Measurements from ENCODE around the gene GRIP2.

Gene GRIP2

GRCh38 chr3:14458434-14459275 is 81.5 kb downstream of the GRIP2 start:
- Histone ChIP-seq H3K27me3 (replicated peaks; ENCODE audit: insufficient read depth, low read length) (no peaks in the 10 kb centered on the region), H3F3A (ENCODE audit: insufficient read depth, low read length) (no peaks in the 10 kb centered on the region), H3K9me3 (replicated peaks; ENCODE audit: insufficient read depth, low read length) (no peaks in the 10 kb centered on the region), H3K36me3 (replicated peaks; ENCODE audit: insufficient read depth, low read length) (no peaks in the 10 kb centered on the region), H3K4me3 (ENCODE audit: low read length) (no peak overlapping the region), H3K4me2 (ENCODE audit: low read depth, low read length) (no peak overlapping the region), H3K9ac (ENCODE audit: low read length) (no peak overlapping the region), H3K9me2 (replicated peaks; ENCODE audit: insufficient read depth, low read length) (no peaks in the 10 kb centered on the region), H4K20me1 (ENCODE audit: insufficient read depth, low read length) (no peaks in the 10 kb centered on the region), H3K79me2 (ENCODE audit: low read length) (no peaks in the 10 kb centered on the region), H2AFZ (ENCODE audit: low read length) (no peak overlapping the region), H3K4me1 (ENCODE audit: low read length) (no peaks in the 10 kb centered on the region), H3K27ac (ENCODE audit: low read length) (no peak overlapping the region)
- no peak for DNase-seq
- TF ChIP-seq EZH2phosphoT487 (IDR thresholded peaks at IDR 0.05; ENCODE audit: low read length): no peak
- no peak for TF ChIP-seq CTCF (IDR thresholded peaks at IDR 0.05; ENCODE audit: low read length)
- no peak for TF ChIP-seq EZH2 (optimal IDR thresholded peaks at IDR 0.05; ENCODE audit: low read depth, low read length)

- Histone ChIP-seq H3K27ac (ENCODE audit: low read length) (no peak overlapping the region), H3K9me2 (replicated peaks; ENCODE audit: insufficient read depth, low read length) (no peaks in the 10 kb centered on the region), H3K79me2 (ENCODE audit: low read length) (no peaks in the 10 kb centered on the region), H3F3A (ENCODE audit: insufficient read depth, low read length) (no peaks in the 10 kb centered on the region), H2AFZ (ENCODE audit: low read length) (no peak overlapping the region), H3K4me1 (ENCODE audit: low read length) (no peaks in the 10 kb centered on the region), H3K9me3 (replicated peaks; ENCODE audit: insufficient read depth, low read length) (no peaks in the 10 kb centered on the region), H3K27me3 (replicated peaks; ENCODE audit: insufficient read depth, low read length) (no peaks in the 10 kb centered on the region), H3K4me2 (ENCODE audit: low read depth, low read length) (no peak overlapping the region), H3K9ac (ENCODE audit: low read length) (no peak overlapping the region), H4K20me1 (ENCODE audit: insufficient read depth, low read length) (no peaks in the 10 kb centered on the region), H3K4me3 (ENCODE audit: low read length) (no peak overlapping the region), H3K36me3 (replicated peaks; ENCODE audit: insufficient read depth, low read length) (no peaks in the 10 kb centered on the region)
- DNase-seq: no peak
- TF ChIP-seq CTCF (IDR thresholded peaks at IDR 0.05; ENCODE audit: low read length) (no peak), EZH2phosphoT487 (IDR thresholded peaks at IDR 0.05; ENCODE audit: low read length) (no peak), EZH2 (optimal IDR thresholded peaks at IDR 0.05; ENCODE audit: low read depth, low read length) (no peak)
Observed at GRCh38 chr3:14457999-14458398, 82.1 kb downstream of the GRIP2 start.

GRCh38 chr3:14457481-14457880 is 82.7 kb downstream of the GRIP2 start:
- Histone ChIP-seq H4K20me1 (ENCODE audit: insufficient read depth, low read length) (no peaks in the 10 kb centered on the region), H3K79me2 (ENCODE audit: low read length) (no peaks in the 10 kb centered on the region), H3K4me3 (ENCODE audit: low read length) (no peak overlapping the region), H3K4me1 (ENCODE audit: low read length) (no peaks in the 10 kb centered on the region), H3K27ac (ENCODE audit: low read length) (no peak overlapping the region), H3F3A (ENCODE audit: insufficient read depth, low read length) (no peaks in the 10 kb centered on the region), H3K4me2 (ENCODE audit: low read depth, low read length) (no peak overlapping the region), H3K9me2 (replicated peaks; ENCODE audit: insufficient read depth, low read length) (no peaks in the 10 kb centered on the region), H3K36me3 (replicated peaks; ENCODE audit: insufficient read depth, low read length) (no peaks in the 10 kb centered on the region), H3K9ac (ENCODE audit: low read length) (no peak overlapping the region), H2AFZ (ENCODE audit: low read length) (no peak overlapping the region), H3K27me3 (replicated peaks; ENCODE audit: insufficient read depth, low read length) (no peaks in the 10 kb centered on the region), H3K9me3 (replicated peaks; ENCODE audit: insufficient read depth, low read length) (no peaks in the 10 kb centered on the region)
- TF ChIP-seq EZH2 (optimal IDR thresholded peaks at IDR 0.05; ENCODE audit: low read depth, low read length) (no peak), CTCF (IDR thresholded peaks at IDR 0.05; ENCODE audit: low read length) (no peak), EZH2phosphoT487 (IDR thresholded peaks at IDR 0.05; ENCODE audit: low read length) (no peak)
- DNase-seq: no peak
